Activated CD4-positive, alpha-beta T cell treated with anti-CD3 and anti-CD28 coated beads, Interleukin-2, amount 10 ng/mL, durations not matched to agents 24 days and 14 days (primary cell): ENCODE measurements around the gene OGFOD2. TPM values are rescaled to one million over a fixed set of nuclear protein-coding genes. Genes with fewer than 3 reads are reported as not detected.

Source experiments
- DNase-seq: peaks from one replicate; pipeline ENCODE4 v3.0.0; 2022
- H3K27ac Mint-ChIP-seq: one replicate; pipeline ENCODE4 v1.8.0; 2022; ENCODE audit warnings: mild to moderate bottlenecking, mixed read lengths
- H3K27me3 Mint-ChIP-seq: one replicate; pipeline ENCODE4 v1.8.0; 2022; ENCODE audit warnings: mixed read lengths
- H3K36me3 Mint-ChIP-seq: one replicate; pipeline ENCODE4 v1.8.0; 2022; ENCODE audit warnings: low read depth, mild to moderate bottlenecking, mixed read lengths
- H3K4me1 Mint-ChIP-seq: one replicate; pipeline ENCODE4 v1.8.0; 2021; ENCODE audit warnings: mixed read lengths
- H3K4me3 Mint-ChIP-seq: one replicate; pipeline ENCODE4 v1.8.0; 2022; ENCODE audit warnings: mild to moderate bottlenecking, moderate library complexity, mixed read lengths
- H3K9me3 Mint-ChIP-seq: one replicate; pipeline ENCODE4 v1.8.0; 2021; ENCODE audit warnings: mixed read lengths
- intact Hi-C: fragments of 100-400 bp; cut with micrococcal nuclease; formaldehyde crosslinking; loops from one replicate; pipeline ENCODE4 v1.15.1; 2023
- total RNA-seq: library from RNA; stranded (reverse); gene quantifications from 2 replicates; pipeline ENCODE4 v1.2.3, GENCODE V29; 2022

Gene OGFOD2
- total RNA-seq, 1 donor from 2014 or later: 22.7 TPM

GRCh38 chr12:122960193-122960569 lies 14.9 kb upstream of the OGFOD2 start:
- Mint-ChIP-seq H3K27me3 (no peaks in the 10 kb centered on the region), H3K36me3 (peaks cover 1% of the 10 kb centered on the region), H3K4me1 (peaks cover 2% of the 10 kb centered on the region), H3K9me3 (no peaks in the 10 kb centered on the region), H3K4me3 (no peak overlapping the region), H3K27ac (no peak overlapping the region)
- intact Hi-C loops: no loop called here
- no peak for DNase-seq

- H3K27me3 Mint-ChIP-seq: no peaks in the 10 kb centered on the region
- H3K4me1 Mint-ChIP-seq: peaks cover 2% of the 10 kb centered on the region
- no peaks in the 10 kb centered on the region for H3K9me3 Mint-ChIP-seq
- peaks cover 1% of the 10 kb centered on the region for H3K36me3 Mint-ChIP-seq
- no peak overlapping the region for H3K27ac Mint-ChIP-seq
- DNase-seq: no peak
- no peak overlapping the region for H3K4me3 Mint-ChIP-seq
- intact Hi-C loops: no loop called here
Observed at GRCh38 chr12:122961531-122962329, 13.3 kb upstream of the OGFOD2 start.

- intact Hi-C loops: no loop called here
- H3K9me3 Mint-ChIP-seq: no peaks in the 10 kb centered on the region
- peaks cover 4% of the 10 kb centered on the region for H3K4me1 Mint-ChIP-seq
- H3K4me3 Mint-ChIP-seq: no peak overlapping the region
- H3K27ac Mint-ChIP-seq: no peak overlapping the region
- H3K27me3 Mint-ChIP-seq: no peaks in the 10 kb centered on the region
- no peaks in the 10 kb centered on the region for H3K36me3 Mint-ChIP-seq
- DNase-seq: no peak
Observed at GRCh38 chr12:122963941-122964265, 11.1 kb upstream of the OGFOD2 start.

GRCh38 chr12:122964439-122965257 lies 10.4 kb upstream of the OGFOD2 start:
- no peaks in the 10 kb centered on the region for H3K36me3 Mint-ChIP-seq

GRCh38 chr12:122965321-122965751 lies 9.7 kb upstream of the OGFOD2 start:
- intact Hi-C loops: no loop called here
- Mint-ChIP-seq H3K9me3 (no peaks in the 10 kb centered on the region), H3K27ac (no peak overlapping the region), H3K36me3 (no peaks in the 10 kb centered on the region), H3K4me1 (peaks cover 4% of the 10 kb centered on the region), H3K27me3 (no peaks in the 10 kb centered on the region), H3K4me3 (peak overlapping the region; percentile 26)
- no peak for DNase-seq

More at GRCh38 chr12:122964439-122965257, 10.4 kb upstream of the OGFOD2 start:
- H3K4me1 Mint-ChIP-seq: peaks cover 4% of the 10 kb centered on the region
- no peak overlapping the region for H3K27ac Mint-ChIP-seq
- peak; percentile 56 for DNase-seq
- no peaks in the 10 kb centered on the region for H3K27me3 Mint-ChIP-seq
- H3K9me3 Mint-ChIP-seq: no peaks in the 10 kb centered on the region
- intact Hi-C loops: no loop called here
- H3K4me3 Mint-ChIP-seq: peak overlapping the region; percentile 70

- peak; percentile 96 for DNase-seq
- intact Hi-C loops: loop anchor here (1.0 kb wide), 1 partner anchor 8 kb away; no protein-coding TSS in a partner anchor
- no peaks in the 10 kb centered on the region for H3K27me3 Mint-ChIP-seq
- H3K27ac Mint-ChIP-seq: no peak within 1 kb of the TSS
- H3K9me3 Mint-ChIP-seq: no peaks in the 10 kb centered on the region
- no peaks in the 10 kb centered on the region for H3K36me3 Mint-ChIP-seq
- H3K4me1 Mint-ChIP-seq: peaks cover 4% of the 10 kb centered on the region
- peak within 1 kb of the TSS; percentile 69 for H3K4me3 Mint-ChIP-seq
Observed at GRCh38 chr12:122965851-122966742, 8.9 kb upstream of the OGFOD2 start, which contains the start of gene ABCB9. ABCB9 (minus strand) TSS chr12:122966463; CDS start chr12:122960235, 6,228 bp downstream.

GRCh38 chr12:122966743-122967550 lies 8.1 kb upstream of the OGFOD2 start:
- H3K9me3 Mint-ChIP-seq: no peaks in the 10 kb centered on the region
- no peak overlapping the region for H3K27ac Mint-ChIP-seq
- DNase-seq: no peak
- no peaks in the 10 kb centered on the region for H3K36me3 Mint-ChIP-seq
- intact Hi-C loops: loop anchor here (1.0 kb wide), 1 partner anchor 7 kb away; no protein-coding TSS in a partner anchor
- no peak overlapping the region for H3K4me3 Mint-ChIP-seq
- H3K4me1 Mint-ChIP-seq: peaks cover 4% of the 10 kb centered on the region
- no peaks in the 10 kb centered on the region for H3K27me3 Mint-ChIP-seq

- no peak overlapping the region for H3K4me3 Mint-ChIP-seq
- no peak overlapping the region for H3K27ac Mint-ChIP-seq
- peaks cover 4% of the 10 kb centered on the region for H3K4me1 Mint-ChIP-seq
- DNase-seq: no peak
- intact Hi-C loops: no loop called here
- no peaks in the 10 kb centered on the region for H3K9me3 Mint-ChIP-seq
- no peaks in the 10 kb centered on the region for H3K36me3 Mint-ChIP-seq
- no peaks in the 10 kb centered on the region for H3K27me3 Mint-ChIP-seq
Observed at GRCh38 chr12:122968104-122968503, 6.9 kb upstream of the OGFOD2 start.

GRCh38 chr12:122969676-122970075 lies 5.4 kb upstream of the OGFOD2 start:
- intact Hi-C loops: loop anchor here (10.0 kb wide), 2 partner anchors 395 to 445 kb away; partner anchors contain the start of genes KNTC1, RSRC2 and SBNO1
- Mint-ChIP-seq H3K4me3 (no peak overlapping the region), H3K36me3 (peaks cover 2% of the 10 kb centered on the region), H3K27ac (no peak overlapping the region), H3K27me3 (no peaks in the 10 kb centered on the region), H3K9me3 (no peaks in the 10 kb centered on the region), H3K4me1 (peaks cover 12% of the 10 kb centered on the region)
- no peak for DNase-seq

- Mint-ChIP-seq H3K27me3 (no peaks in the 10 kb centered on the region), H3K9me3 (no peaks in the 10 kb centered on the region), H3K4me3 (peak overlapping the region; percentile 94), H3K27ac (peak overlapping the region; percentile 99), H3K36me3 (peaks cover 2% of the 10 kb centered on the region), H3K4me1 (peaks cover 19% of the 10 kb centered on the region)
- peak; percentile 100 for DNase-seq
- intact Hi-C loops: loop anchor here (1.0 to 10.0 kb wide), 5 partner anchors 8 to 450 kb away; partner anchors contain the start of genes ABCB9, KNTC1, MPHOSPH9 and MTRFR
Observed at GRCh38 chr12:122974274-122974891, 661 bp upstream of the OGFOD2 start.

- Mint-ChIP-seq H3K9me3 (no peaks in the 10 kb centered on the region), H3K27me3 (no peaks in the 10 kb centered on the region), H3K4me3 (peak overlapping the region; percentile 94), H3K36me3 (peaks cover 6% of the 10 kb centered on the region), H3K4me1 (peaks cover 23% of the 10 kb centered on the region), H3K27ac (peak overlapping the region; percentile 99)
- DNase-seq: peak; percentile 67
- intact Hi-C loops: loop anchor here (2.0 to 10.0 kb wide), 4 partner anchors 101 to 451 kb away; partner anchors contain the start of genes KNTC1, MPHOSPH9, MTRFR and RSRC2
Observed at GRCh38 chr12:122975790-122976647, 975 bp downstream of the OGFOD2 start.
